ENCODE data around the gene SERPINB10.

- no peak for TF ChIP-seq GATA2 (IDR thresholded peaks at IDR 0.05; ENCODE audit: low read depth, low read length)
- no peak for TF ChIP-seq GATA3 (IDR thresholded peaks at IDR 0.05; ENCODE audit: low read depth, low read length)
Measured at GRCh38 chr18:63947051-63947790, 39.5 kb downstream of the SERPINB10 start.

All from SH-SY5Y (cell line).